Activated CD8-positive, alpha-beta memory T cell treated with anti-CD3 and anti-CD28 coated beads for 48 hours (primary cell): ENCODE data around the gene SPATA21.

Experiments
- DNase-seq, 3 experiments: peaks; one replicate each; pipeline ENCODE4 v3.0.0-alpha.2; 2020; ENCODE audit warnings: low read depth in 2 of 3, low spot score in 2 of 3

Gene SPATA21

DNA sequence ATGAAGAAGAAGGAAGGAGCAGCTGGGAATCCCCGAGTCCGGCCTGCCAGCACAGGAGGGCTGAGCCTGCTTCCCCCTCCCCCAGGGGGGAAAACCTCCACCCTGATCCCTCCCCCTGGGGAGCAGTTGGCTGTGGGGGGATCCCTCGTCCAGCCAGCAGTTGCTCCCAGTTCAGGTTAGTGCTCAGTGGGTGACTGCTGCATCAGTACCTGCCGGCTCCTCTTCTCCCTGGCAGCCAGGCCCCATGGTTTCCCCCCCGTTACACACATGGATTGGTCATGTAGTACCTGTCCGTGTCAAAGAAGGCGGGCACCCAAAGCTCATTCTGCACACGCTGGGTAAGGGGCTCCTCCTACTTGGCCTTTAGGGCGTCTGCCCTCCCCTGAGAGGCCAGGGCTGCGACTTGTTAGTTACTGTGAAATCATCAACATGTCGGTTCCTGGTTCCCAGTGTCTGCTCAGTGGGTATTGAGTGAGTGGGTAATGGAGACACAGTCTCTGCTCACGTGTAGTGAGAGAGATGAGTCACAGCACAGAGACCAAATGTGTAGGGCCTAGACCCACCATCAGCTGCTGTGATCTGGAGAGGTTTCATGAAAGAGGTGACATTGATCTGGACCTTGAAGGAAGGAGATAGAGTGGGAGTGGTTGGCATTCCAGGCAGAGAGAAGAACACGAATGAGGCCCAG lies 14.8 kb upstream of the SPATA21 start:
- DNase-seq = no peak

- DNase-seq = no peak
These were observed 13.7 kb upstream of the SPATA21 start for GRCh38 chr1:16450863-16451481.

DNA sequence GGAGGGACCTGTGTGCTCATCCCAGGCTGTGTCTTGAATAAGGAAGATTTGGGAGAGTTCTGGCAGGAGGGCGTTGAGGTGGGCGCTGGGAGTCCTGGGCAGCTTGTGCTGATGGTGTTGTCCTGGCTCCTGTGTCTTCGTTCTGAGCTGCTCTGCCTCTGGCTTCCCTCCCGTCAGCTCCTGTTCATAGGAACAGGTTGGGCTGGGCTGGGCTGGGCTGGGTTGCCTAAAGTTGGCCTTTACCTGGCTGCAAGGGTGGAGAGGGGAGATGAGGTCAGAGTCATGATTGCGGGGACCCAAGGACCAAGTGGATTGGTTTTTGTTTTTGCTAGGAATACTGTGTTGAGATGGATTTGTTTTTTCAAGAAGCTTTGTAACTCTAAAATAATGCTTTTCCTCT lies 12.4 kb upstream of the SPATA21 start:
- no peak for DNase-seq

DNA sequence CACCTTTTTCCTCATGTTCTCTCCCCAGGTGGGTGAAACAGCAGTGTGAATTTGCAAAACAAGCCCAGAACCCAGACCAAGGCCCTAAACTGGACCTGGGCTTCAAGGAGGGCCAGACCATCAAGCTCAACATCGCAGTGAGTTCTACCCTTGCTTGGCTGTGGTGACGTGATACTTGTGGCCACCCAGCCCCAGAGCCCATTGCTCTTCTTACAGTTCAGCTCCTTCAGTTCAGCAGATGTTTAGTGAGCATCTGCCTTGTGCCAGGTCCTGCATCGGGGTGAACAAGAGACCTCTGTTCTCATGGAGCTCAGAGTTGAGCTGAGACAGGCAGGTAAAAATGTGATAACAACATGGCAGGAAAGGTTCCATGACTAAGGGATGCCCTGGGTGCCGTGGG lies 11.8 kb upstream of the SPATA21 start:
- DNase-seq = no peak

- no peak for DNase-seq
These were observed 10.4 kb upstream of the SPATA21 start for GRCh38 chr1:16447641-16448040.

- DNase-seq = no peak
These were observed 8.9 kb upstream of the SPATA21 start for GRCh38 chr1:16446116-16446515.

DNA sequence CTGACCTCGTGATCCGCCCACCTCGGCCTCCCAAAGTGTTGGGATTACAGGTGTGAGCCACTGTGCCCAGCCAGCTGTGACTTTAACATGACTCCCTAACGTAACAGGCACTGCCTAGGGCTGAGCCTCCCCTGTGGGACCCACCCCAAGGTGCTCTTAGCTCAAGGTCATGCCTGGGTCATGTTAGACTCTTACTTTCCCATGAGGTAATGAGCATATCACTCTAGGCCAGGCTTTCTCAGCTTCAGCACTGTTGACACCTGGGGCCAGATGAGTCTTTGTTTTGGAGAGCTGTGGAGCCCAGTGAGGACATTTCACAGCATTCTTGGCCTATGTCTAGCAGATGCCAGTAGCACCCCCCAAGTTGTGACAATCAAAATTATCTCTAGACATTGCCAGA lies 7.8 kb upstream of the SPATA21 start:
- no peak for DNase-seq

DNA sequence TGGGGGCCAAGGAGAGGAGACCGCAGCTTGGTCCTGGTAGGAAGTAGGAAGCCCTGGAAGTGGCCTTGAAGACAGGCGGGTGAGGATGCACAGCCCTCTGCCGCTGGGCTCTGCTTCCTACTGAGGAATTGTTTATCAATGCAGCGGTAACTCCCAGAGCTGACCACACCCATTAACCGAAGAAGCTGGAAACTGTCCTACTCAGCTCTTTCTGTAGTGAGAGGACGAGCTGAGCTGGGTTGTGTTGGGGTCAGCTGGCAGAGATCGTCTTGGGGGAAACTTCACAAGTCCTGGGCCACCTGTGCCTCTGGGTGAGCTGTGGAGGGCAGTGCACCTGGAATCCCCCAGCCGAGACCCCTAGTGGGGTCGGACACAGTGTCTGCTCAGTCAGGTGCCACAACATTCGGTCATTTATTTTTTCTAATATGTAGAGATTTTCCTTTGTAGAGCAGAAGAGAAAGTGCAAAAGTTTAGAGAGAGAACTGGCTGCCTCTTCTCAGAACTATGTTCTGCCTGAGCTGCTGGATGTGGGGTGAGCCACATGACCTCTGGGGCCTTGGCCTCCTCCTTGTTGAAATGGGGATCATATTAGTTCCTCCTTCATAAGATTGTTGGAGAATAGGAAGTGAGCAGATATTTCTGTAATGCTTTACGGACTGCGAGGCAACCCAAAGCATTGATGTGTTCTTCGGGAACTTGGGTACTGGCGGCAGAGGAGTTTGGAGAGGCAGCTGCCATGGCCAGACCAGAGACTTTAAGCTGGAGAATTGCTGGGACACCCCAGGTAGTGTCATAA lies 6.9 kb upstream of the SPATA21 start:
- DNase-seq = no peak

DNA sequence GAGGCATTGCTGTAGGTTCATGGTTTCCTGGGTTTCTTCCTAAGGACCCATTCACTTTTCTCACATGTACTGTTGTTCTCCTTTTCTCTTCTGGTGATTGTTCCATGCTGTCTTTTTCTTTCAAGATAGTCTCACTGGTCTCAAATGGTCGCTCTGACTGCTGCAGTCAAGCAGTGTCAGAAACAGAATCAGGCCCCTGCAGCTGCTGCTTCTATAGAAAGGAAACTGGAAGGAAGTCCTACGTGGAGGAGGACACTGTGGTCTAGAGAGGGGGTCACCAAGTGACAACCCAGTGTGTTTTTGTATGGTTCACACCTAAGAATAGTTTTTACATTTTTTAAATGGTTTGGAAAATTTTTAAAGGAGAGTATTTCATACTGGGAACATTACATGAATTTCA lies 5.7 kb upstream of the SPATA21 start:
- no peak for DNase-seq

DNA sequence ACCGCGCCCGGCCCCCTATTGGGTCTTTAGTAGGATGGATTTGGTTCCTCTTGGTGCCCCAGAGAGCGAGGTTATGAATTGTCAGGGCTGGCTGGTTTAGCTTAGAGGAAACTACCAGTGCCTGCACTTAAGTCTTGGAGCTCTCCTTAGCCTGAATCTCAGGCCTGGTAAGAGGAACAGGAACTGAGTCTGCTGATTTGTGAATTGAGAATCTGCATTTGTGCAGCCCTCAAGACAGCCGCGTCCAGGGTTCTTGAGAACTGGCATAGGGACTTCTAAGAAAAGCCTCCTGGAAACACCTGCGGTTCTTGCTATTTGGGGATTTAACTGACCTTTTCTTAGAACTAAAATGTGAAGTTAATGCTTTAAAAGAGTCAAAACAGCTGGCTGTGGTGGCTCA lies 5.0 kb upstream of the SPATA21 start:
- no peak for DNase-seq

DNA sequence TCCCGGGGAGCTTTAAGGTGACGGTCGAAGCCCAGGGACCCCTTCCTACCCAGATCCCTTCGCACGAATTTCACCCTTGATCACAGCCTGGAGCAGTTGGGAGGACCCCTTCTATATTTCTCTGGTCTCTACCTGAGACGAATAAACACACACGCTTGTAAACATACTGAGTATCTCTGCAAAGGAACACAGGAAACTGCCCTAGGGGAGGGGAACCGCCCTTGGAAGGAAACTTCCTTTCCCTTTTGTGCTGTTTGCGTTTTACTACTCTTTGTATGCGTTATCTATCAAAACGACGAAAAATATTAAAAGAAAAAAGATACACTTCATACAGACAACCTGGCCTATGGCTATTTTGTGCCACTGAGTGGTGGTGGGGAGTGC lies 4.0 kb upstream of the SPATA21 start:
- DNase-seq = no peak

- DNase-seq = peak; percentile 89 to 97 (median 95)
These were observed 3.5 kb upstream of the SPATA21 start, which contains the start of gene NECAP2 for GRCh38 chr1:16440470-16441281. Gene NECAP2, plus strand, starts transcription at chr1:16440724. Its CDS starts 38 bp downstream, at chr1:16440762.

GRCh38 chr1:16440131-16440469 lies 2.9 kb upstream of the SPATA21 start:
- DNase-seq = no peak

DNA sequence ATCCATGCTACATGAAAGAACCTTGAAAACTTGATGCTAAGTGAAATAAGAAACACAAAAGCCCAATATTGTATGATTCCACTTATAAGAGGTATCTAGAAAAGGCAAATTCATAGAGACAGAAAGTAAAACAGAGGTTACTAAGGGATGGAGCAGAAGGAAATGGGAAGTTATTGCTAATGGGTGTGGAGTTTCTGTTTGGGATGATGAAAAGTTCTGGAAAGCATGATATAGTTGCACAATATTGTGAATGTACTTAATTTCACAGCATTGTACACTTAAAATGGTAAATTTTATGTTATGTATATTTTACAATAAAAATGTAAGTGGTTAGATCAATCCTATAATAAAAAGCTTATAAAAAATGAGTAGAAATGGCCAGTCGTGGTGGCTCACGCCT lies 1.7 kb upstream of the SPATA21 start:
- no peak for DNase-seq

DNA sequence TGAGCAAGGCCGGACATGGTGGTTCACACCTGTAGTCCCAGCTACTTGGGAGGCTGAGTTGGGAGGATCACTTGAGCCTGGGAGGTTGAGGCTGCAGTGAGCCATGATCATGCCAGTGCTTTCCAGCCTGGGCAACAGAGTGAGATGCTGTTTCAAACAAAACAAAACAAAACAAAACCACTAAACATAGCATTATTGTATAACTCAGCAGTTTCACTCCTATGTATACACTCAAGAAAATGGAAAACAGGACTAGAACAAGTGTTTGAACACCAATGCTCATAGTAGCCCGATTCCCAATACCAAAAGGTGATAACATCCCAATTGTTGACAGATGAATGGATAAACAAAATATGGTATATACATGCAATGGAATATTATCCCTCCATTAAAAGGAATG lies 1.3 kb upstream of the SPATA21 start:
- DNase-seq = no peak

GRCh38 chr1:16434501-16434900 lies 2.7 kb downstream of the SPATA21 start:
- no peak for DNase-seq

DNA sequence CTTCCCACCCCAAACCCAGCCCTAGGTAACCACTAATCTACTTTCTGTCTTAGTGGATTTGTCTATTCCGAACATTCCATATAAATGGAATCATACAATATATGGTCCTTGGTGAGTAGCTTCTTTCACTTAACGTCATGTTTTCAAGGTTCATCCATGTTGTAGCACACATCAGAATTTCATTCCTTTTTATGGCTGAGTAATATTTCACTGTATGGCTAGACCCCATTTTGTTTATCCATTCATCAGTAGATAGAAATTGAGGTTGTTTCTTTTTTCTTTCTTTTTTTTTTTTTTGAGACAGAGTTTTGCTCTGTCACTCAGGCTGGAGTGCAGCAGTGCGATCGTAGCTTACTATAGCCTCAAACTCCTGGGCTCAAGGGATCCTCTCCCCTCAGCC lies 3.2 kb downstream of the SPATA21 start:
- DNase-seq = no peak

DNA sequence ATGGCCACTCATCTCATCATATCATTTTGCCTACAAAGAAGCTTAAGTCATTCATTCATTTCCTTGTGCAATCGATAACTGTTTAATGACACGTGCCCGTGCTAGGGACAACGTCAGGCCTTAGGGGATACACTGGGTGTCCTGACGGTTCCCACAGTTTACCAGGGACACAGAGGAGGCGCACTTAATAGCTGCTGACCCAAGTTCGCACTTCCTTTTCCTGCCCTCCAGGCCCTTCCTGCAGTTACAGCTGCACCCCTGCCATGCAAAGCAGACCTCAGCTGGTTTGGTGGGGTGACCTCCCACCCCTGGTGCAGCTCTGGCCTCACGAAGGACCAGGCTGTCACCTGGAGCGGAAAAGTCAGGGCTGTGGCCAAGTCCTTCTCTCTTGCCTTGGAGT lies 4.2 kb downstream of the SPATA21 start:
- no peak for DNase-seq

- DNase-seq = no peak
These were observed 6.6 kb downstream of the SPATA21 start for GRCh38 chr1:16430606-16431005.

DNA sequence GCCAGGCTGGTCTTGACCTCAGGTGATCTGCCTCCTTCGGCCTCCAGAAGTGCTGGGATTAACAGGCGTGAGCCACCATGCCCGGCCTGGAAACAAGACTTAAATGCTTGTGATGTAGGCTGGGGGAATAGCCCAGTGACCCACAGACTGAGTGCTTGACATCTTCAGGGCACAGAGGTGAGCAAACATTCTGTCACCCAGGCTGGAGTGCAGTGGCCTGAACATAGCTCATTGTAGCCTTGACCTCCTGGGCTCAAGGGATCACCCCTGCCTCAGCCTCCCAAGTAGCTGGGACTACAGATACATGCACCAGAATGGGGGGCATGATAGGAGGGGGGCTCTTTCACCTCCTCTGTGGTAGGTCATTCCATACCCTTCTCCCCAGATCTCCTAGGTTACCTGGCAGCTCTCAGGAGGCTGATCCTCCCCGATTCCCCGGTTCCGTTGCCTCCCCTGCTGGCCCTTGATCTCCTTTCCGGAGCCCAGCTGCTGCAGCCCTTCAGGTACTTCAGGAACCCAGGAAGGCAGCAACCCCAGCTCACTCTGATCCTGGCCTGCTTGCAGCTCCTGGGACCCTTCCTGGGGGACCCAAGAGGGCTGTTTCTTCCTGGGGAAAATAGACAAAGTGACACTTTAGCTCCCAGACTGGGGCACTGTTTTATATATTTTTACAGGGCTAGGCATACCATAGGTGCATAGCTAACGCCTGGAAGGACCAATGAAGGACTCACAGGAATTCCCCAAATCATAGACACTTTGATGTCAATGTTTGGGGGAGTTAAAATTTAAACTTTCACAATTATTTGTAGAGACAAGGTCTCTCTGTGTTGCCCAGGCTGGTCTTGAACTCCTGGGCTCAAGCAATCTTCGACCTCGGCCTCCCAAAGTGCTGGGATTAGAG lies 11.8 kb downstream of the SPATA21 start:
- DNase-seq = no peak

- DNase-seq = no peak
These were observed 15.2 kb downstream of the SPATA21 start for GRCh38 chr1:16422041-16422440.
